Peyer's patch (tissue), 4 donors: Measurements from ENCODE around the gene BAZ1B.

Experiments used
- CTCF ChIP-seq, 6 experiments: fragments of 450-650 bp in 4 of 6; fragments of 200-600 bp in 2 of 6; sonication (generic) in 1 of 6; IDR thresholded peaks; one replicate each; pipeline ENCODE4 v1.5.1; 2017 to 2019; ENCODE audit warnings: antibody characterized with exemption in 6 of 6, mild to moderate bottlenecking in 3 of 6, moderate library complexity in 1 of 6
- POLR2A ChIP-seq, 2 donors: fragments of 450-650 bp; IDR thresholded peaks; one replicate each; pipeline ENCODE4 v1.5.1; 2017; ENCODE audit warnings: antibody characterized with exemption in 2 of 2, mild to moderate bottlenecking in 2 of 2, moderate library complexity in 2 of 2

GRCh38 chr7:73541722-73542121, 19.6 kb upstream of the BAZ1B start:
- TF ChIP-seq CTCF (IDR thresholded peaks at IDR 0.05) = no peak
- no peak for TF ChIP-seq POLR2A (IDR thresholded peaks at IDR 0.05)
